ENCODE results near the gene DYNC1I1.

The DYNC1I1 gene

DNA sequence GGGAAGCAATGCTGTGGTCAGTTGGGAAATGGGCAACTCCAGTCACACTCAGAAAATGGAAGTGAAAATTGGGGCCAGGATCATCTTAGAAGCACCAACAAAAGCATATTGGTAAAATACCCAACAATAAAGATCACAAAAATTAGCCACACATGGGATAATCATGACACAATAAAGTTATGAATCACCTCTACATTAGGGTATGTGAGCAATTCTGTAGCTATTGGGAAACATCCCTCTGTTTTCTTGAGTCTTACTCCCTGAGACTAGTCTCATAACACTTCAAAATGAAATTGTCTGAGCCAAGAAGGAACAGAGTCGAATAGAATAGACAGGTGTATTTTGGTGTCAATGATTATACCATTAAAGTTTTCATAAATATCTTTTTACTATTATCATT, 178.3 kb downstream of the DYNC1I1 start:
- CTCF ChIA-PET, result no interaction called here
- no peak for DNase-seq (ENCODE audit: extremely low spot score)
- TF ChIP-seq, protein P1, sequence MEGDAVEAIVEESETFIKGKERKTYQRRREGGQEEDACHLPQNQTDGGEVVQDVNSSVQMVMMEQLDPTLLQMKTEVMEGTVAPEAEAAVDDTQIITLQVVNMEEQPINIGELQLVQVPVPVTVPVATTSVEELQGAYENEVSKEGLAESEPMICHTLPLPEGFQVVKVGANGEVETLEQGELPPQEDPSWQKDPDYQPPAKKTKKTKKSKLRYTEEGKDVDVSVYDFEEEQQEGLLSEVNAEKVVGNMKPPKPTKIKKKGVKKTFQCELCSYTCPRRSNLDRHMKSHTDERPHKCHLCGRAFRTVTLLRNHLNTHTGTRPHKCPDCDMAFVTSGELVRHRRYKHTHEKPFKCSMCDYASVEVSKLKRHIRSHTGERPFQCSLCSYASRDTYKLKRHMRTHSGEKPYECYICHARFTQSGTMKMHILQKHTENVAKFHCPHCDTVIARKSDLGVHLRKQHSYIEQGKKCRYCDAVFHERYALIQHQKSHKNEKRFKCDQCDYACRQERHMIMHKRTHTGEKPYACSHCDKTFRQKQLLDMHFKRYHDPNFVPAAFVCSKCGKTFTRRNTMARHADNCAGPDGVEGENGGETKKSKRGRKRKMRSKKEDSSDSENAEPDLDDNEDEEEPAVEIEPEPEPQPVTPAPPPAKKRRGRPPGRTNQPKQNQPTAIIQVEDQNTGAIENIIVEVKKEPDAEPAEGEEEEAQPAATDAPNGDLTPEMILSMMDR (IDR thresholded peaks at IDR 0.05; ENCODE audit: control extremely low read depth, extremely low read depth, low read depth, missing control alignments), result no peak
- POLR2A ChIA-PET, result no interaction called here

DNA sequence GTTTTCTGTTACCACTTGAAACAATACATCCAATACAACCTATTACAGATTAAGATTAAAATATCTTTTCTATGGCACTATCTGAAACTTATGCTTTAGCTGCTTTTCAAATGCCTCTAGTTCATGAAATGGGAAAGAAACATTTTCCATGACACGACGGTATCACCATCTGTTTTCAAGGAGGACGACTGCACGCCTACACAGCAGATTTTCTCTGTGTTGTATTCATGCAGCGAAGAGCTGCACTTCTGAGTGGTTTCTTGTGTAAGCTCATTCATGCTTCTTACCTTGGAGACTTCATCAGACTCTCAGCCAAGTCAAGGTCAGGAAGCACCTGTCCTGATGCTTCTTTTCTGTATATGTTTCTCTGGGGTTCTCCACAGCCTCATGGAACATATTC, 179.2 kb downstream of the DYNC1I1 start:
- POLR2A ChIA-PET, result no interaction called here
- CTCF ChIA-PET, result interaction anchor here (2.3 kb wide), 1 partner anchor 11 kb away, joined by 10 read pairs; no protein-coding TSS in a partner anchor
- DNase-seq (ENCODE audit: extremely low spot score), result no peak
- TF ChIP-seq, protein P1 (IDR thresholded peaks at IDR 0.05; ENCODE audit: control extremely low read depth, extremely low read depth, low read depth, missing control alignments), result no peak

DNA sequence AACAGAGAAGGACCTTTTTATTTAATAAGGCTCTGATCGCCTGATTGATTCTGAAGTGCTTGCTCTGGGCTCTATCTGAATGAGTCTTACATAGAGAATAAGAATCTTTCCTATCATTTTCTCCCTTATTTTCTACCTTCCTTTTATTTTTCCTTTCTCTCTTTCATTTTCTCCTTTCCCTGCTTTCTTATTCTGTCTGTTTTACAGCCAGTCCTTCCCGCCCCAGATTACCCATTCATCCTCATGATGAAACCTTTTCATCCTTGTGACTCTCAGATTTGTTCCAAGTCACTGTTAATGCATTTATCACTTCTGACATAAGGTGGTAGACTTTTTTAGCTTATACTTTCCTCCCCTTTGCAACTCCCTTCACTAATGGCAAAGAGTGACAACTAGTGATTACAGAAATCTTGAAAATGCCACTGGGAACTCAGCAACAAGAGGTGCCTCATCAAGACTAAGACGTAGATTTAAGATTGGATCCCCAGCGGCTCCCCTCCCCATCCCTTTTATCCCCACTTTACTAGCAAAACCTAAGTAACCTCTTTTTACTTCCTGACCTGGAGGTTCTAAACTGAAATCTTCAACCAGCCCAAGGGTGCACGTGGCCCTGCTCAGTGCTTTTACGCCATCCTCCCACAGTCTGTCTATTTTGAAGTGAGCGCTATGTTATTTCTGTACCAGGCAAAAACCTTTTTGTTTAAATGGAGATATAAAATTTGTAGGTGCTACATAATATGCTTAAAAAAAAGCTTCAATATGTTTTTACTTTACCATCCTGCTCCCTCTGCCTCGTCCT, 179.8 kb downstream of the DYNC1I1 start:
- TF ChIP-seq, protein P1 (IDR thresholded peaks at IDR 0.05; ENCODE audit: control extremely low read depth, extremely low read depth, low read depth, missing control alignments), result no peak
- no peak for DNase-seq (ENCODE audit: extremely low spot score)
- POLR2A ChIA-PET, result no interaction called here
- CTCF ChIA-PET, result interaction anchor here (2.3 kb wide), 1 partner anchor 10 kb away, joined by 10 read pairs; no protein-coding TSS in a partner anchor

DNA sequence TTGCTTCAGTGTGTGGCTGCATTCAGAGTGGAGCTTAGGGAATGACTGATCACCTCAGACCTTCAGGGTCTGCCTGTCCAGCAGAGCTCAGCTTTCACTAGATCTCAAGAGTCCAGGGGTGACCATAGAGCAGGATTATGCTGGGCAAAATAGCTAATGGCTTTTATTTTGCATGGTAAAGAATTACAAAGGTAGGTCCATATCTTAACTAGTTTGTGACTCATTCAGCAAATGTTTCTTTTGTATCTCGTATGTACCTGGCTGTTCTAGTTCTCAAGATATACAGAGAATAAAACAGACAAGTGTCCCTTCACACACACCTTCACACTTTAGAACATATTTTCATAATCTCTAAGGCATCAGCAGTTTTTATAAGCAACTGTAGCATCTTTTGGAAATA, 180.5 kb downstream of the DYNC1I1 start:
- TF ChIP-seq, protein P1 (IDR thresholded peaks at IDR 0.05; ENCODE audit: control extremely low read depth, extremely low read depth, low read depth, missing control alignments), result no peak
- no peak for DNase-seq (ENCODE audit: extremely low spot score)
- CTCF ChIA-PET, result interaction anchor here (2.3 kb wide), 1 partner anchor 9 kb away, joined by 10 read pairs; no protein-coding TSS in a partner anchor
- POLR2A ChIA-PET, result no interaction called here

DNA sequence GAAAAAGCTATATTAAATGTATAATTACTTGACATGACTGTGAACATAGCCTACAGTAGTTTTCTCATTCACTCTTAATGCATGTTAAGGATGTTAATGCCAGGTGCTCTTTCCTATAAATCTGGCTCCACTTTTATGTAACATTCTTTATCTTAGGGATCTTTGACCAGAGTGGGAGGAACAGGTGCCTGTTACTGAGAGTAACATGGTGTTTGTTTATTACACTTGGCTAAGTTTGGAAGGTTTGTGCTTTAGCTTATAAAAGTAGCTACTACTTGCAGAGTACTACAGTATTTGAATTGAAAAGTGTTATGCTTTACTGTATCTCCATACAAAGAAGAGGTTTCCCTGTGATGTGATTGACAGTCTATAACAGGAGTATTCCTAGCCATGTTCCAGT, 183.4 kb downstream of the DYNC1I1 start:
- ChIA-PET CTCF (interaction anchor here (1.2 to 2.6 kb wide), 2 partner anchors 9 to 39 kb away, joined by 5 to 8 read pairs; no protein-coding TSS in a partner anchor), POLR2A (no interaction called here)
- DNase-seq (ENCODE audit: extremely low spot score), result no peak
- TF ChIP-seq, protein P1 (IDR thresholded peaks at IDR 0.05; ENCODE audit: control extremely low read depth, extremely low read depth, low read depth, missing control alignments), result no peak

DNA sequence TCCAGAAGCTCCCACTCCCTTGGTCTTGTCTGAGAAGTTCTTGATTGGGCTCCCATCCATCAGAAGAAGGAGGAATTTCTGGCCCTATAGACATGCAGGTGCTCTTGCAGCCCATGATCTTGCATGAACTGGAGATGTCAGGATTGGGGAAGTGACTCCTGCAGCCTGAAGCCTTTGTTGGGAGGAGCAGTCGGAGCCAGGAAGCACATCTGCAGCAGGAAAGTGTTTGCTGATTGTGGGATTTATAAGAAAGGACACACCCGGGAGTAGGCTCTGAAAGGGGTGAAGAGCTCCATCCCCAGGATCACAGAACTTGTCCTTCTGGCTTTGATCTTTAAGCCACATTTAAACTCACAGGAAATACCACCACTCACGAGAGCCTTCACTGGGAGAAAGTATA, 185.2 kb downstream of the DYNC1I1 start:
- TF ChIP-seq, protein P1 (IDR thresholded peaks at IDR 0.05; ENCODE audit: control extremely low read depth, extremely low read depth, low read depth, missing control alignments), result no peak
- DNase-seq (ENCODE audit: extremely low spot score), result no peak
- CTCF ChIA-PET, result interaction anchor here (1.4 to 2.6 kb wide), 2 partner anchors 8 to 10 kb away, joined by 5 to 8 read pairs; no protein-coding TSS in a partner anchor
- POLR2A ChIA-PET, result no interaction called here

Measured in GM10248 (cell line).